Trophoblast cell (in vitro differentiated cells and primary cell): ENCODE measurements around the gene STRN. TPM values are rescaled to one million over a fixed set of nuclear protein-coding genes. Genes with fewer than 3 reads are reported as not detected.

ENCODE experiments used
- DNase-seq, 2 donors: peaks; one replicate each; pipeline ENCODE4 v3.0.0-alpha.2; 2016
- H2AFZ ChIP-seq: 2 replicates; pipeline ENCODE4 v1.6.1; 2013; ENCODE audit warnings: low read length, moderate library complexity, mild to moderate bottlenecking; ENCODE audit not compliant: insufficient read depth, poor library complexity
- H2AK5ac ChIP-seq: 2 replicates; pipeline ENCODE4 v1.6.1; 2013; ENCODE audit warnings: mild to moderate bottlenecking, low read length
- H2BK120ac ChIP-seq: 2 replicates; pipeline ENCODE4 v1.6.1; 2013; ENCODE audit warnings: low read length, mild to moderate bottlenecking, moderate library complexity; ENCODE audit not compliant: insufficient read depth, poor library complexity
- H2BK12ac ChIP-seq: 2 replicates; pipeline ENCODE4 v1.6.1; 2013; ENCODE audit warnings: mild to moderate bottlenecking, low read length, moderate library complexity
- H2BK5ac ChIP-seq: 2 replicates; pipeline ENCODE4 v1.6.1; 2013; ENCODE audit warnings: low read length, low read depth, moderate library complexity, mild to moderate bottlenecking; ENCODE audit not compliant: poor library complexity
- H3K14ac ChIP-seq: 2 replicates; pipeline ENCODE4 v1.6.1; 2013; ENCODE audit warnings: mild to moderate bottlenecking, low read length
- H3K18ac ChIP-seq: 2 replicates; pipeline ENCODE4 v1.6.1; 2013; ENCODE audit warnings: mild to moderate bottlenecking, low read length
- H3K23ac ChIP-seq: 2 replicates; pipeline ENCODE4 v1.6.1; 2013; ENCODE audit warnings: low read length
- H3K27ac ChIP-seq: 2 replicates; pipeline ENCODE4 v1.5.1; 2013; ENCODE audit warnings: low read depth, mild to moderate bottlenecking, inconsistent platforms, low read length, moderate library complexity
- H3K27me3 ChIP-seq: 2 replicates; pipeline ENCODE4 v1.6.1; 2013; ENCODE audit warnings: inconsistent platforms, mild to moderate bottlenecking, low read length, moderate library complexity; ENCODE audit not compliant: insufficient read depth
- H3K36me3 ChIP-seq, 2 experiments: 1 replicate in 1 of 2; 2 replicates in 1 of 2; pipeline ENCODE4 v1.6.1; 2013; ENCODE audit warnings: low read length in 2 of 2, mild to moderate bottlenecking in 2 of 2, moderate library complexity in 1 of 2; ENCODE audit not compliant: insufficient read depth in 2 of 2, control insufficient read depth in 1 of 2
- H3K4ac ChIP-seq: 2 replicates; pipeline ENCODE4 v1.6.1; 2013; ENCODE audit warnings: low read depth, mild to moderate bottlenecking, low read length, moderate library complexity
- H3K4me1 ChIP-seq, 2 experiments: 1 replicate in 1 of 2; 2 replicates in 1 of 2; pipeline ENCODE4 v1.6.1; 2013; ENCODE audit warnings: low read length in 2 of 2, mild to moderate bottlenecking in 2 of 2, moderate library complexity in 1 of 2; ENCODE audit not compliant: insufficient read depth in 2 of 2, control insufficient read depth in 1 of 2
- H3K4me2 ChIP-seq: 2 replicates; pipeline ENCODE4 v1.6.1; 2013; ENCODE audit warnings: inconsistent platforms, mild to moderate bottlenecking, low read length, moderate library complexity
- H3K4me3 ChIP-seq: 2 replicates; pipeline ENCODE4 v1.5.1; 2013; ENCODE audit warnings: mild to moderate bottlenecking, low read depth, low read length, inconsistent platforms
- H3K79me1 ChIP-seq: one replicate; pipeline ENCODE4 v1.6.1; 2013; ENCODE audit warnings: low read length
- H3K79me2 ChIP-seq: 2 replicates; pipeline ENCODE4 v1.6.1; 2013; ENCODE audit warnings: low read length, mild to moderate bottlenecking; ENCODE audit not compliant: control insufficient read depth, insufficient read depth, poor library complexity
- H3K9ac ChIP-seq: 2 replicates; pipeline ENCODE4 v1.6.1; 2013; ENCODE audit warnings: mild to moderate bottlenecking, low read length
- H3K9me3 ChIP-seq: 2 replicates; pipeline ENCODE4 v1.6.1; 2013; ENCODE audit warnings: low read depth, mild to moderate bottlenecking, control low read depth, inconsistent platforms, low read length; ENCODE audit not compliant: insufficient read depth
- H4K12ac ChIP-seq: 2 replicates; pipeline ENCODE4 v1.6.1; 2013; ENCODE audit warnings: low read depth, mild to moderate bottlenecking, low read length, moderate library complexity
- H4K8ac ChIP-seq: 2 replicates; pipeline ENCODE4 v1.6.1; 2013; ENCODE audit warnings: low read depth, mild to moderate bottlenecking, low read length, moderate library complexity
- H4K91ac ChIP-seq: one replicate; pipeline ENCODE4 v1.6.1; 2013; ENCODE audit warnings: low read depth, mild to moderate bottlenecking, low read length, moderate library complexity
- WGBS: extraction: QIAGEN DNeasy Blood & Tissue Kit; methylation state at CpG from one replicate; pipeline ENCODE4 v1.1.7; 2013; ENCODE audit warnings: missing lambda C conversion rate; ENCODE audit not compliant: insufficient read length, insufficient coverage; ENCODE audit errors: extremely low coverage; 5-methylcytosine and 5-hydroxymethylcytosine counted together
- polyA plus RNA-seq: library from polyadenylated mRNA; stranded (reverse); fragments of 200-250 nt; gene quantifications from 2 replicates; pipeline ENCODE4 v1.2.3, GENCODE V29; 2013

Gene STRN, protein sequence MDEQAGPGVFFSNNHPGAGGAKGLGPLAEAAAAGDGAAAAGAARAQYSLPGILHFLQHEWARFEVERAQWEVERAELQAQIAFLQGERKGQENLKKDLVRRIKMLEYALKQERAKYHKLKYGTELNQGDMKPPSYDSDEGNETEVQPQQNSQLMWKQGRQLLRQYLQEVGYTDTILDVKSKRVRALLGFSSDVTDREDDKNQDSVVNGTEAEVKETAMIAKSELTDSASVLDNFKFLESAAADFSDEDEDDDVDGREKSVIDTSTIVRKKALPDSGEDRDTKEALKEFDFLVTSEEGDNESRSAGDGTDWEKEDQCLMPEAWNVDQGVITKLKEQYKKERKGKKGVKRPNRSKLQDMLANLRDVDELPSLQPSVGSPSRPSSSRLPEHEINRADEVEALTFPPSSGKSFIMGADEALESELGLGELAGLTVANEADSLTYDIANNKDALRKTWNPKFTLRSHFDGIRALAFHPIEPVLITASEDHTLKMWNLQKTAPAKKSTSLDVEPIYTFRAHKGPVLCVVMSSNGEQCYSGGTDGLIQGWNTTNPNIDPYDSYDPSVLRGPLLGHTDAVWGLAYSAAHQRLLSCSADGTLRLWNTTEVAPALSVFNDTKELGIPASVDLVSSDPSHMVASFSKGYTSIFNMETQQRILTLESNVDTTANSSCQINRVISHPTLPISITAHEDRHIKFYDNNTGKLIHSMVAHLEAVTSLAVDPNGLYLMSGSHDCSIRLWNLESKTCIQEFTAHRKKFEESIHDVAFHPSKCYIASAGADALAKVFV
- 24.2 and 24.7 TPM in 2 replicates for polyA plus RNA-seq

DNA sequence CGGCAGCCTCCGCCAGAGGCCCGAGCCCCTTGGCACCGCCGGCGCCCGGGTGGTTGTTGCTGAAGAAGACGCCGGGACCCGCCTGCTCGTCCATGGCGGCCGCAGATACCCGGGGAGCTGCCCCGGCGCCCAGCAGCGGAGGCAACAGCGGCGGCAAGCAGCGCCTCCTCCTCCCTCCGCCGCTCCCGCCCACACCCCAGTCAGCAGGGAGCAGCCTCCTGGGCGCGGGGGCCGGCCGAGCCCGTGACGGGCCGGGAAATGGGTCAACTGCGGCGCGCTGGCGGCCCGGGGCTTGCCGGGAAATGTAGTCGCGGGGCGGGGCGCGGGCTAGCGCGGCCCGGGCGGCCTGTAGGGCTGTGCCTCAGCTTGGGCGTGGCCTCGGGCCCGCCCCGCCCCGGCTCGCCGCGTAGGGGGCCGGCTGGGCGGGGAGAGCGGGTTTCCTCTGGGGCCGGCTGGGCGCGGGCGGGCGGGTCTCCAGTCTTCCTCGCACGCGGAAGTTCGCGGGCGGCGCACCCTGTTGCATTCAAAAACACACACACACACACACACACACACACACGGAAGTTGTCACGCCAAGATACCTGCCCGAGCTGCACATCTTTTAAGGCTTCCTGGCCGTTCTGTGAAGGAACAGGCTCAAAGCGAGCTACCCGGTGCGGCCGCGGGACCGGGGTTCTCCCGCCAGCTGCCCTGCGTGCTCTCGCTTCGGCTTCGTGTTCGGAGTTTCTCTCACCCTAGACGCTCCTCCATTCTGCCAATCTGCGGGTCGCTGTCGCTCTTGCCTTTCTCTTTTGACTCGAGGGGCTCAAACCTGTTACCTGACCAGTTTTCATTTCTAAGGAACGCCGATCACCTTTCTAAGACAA is at the start of gene STRN:
Gene STRN, minus strand, starts transcription at position 167 of the 866 bp plus-strand sequence. Its CDS starts 73 bp downstream, at position 94.
- Histone ChIP-seq H4K8ac (peak within 1 kb of the TSS; percentile 98), H3K79me1 (peaks cover 16% of the 10 kb centered on the region), H3K27me3 (no peaks in the 10 kb centered on the region), H3K4me2 (peak within 1 kb of the TSS; percentile 65), H3K4ac (peak within 1 kb of the TSS; percentile 96), H4K12ac (peak within 1 kb of the TSS; percentile 95), H2BK12ac (peak within 1 kb of the TSS; percentile 50), H3K4me1 (peaks cover 9 to 10% of the 10 kb centered on the region in 2 experiments), H3K4me3 (peak within 1 kb of the TSS; percentile 89), H3K14ac (peak within 1 kb of the TSS; percentile 98), H3K36me3 (no peaks in the 10 kb centered on the region), H3K79me2 (peaks cover 15% of the 10 kb centered on the region), H3K9me3 (no peaks in the 10 kb centered on the region), H3K27ac (peak within 1 kb of the TSS; percentile 98), H2BK120ac (peak within 1 kb of the TSS; percentile 96), H3K23ac (no peak within 1 kb of the TSS), H2BK5ac (peak within 1 kb of the TSS; percentile 98), H2AFZ (peak within 1 kb of the TSS; percentile 96), H3K9ac (peak within 1 kb of the TSS; percentile 95), H2AK5ac (no peak within 1 kb of the TSS), H4K91ac (peak within 1 kb of the TSS; percentile 98), H3K18ac (peak within 1 kb of the TSS; percentile 97)
- no CpG with 5 or more reads among the region's 91 CpGs for WGBS
- DNase-seq, result peak; percentile 98 to 99

DNA sequence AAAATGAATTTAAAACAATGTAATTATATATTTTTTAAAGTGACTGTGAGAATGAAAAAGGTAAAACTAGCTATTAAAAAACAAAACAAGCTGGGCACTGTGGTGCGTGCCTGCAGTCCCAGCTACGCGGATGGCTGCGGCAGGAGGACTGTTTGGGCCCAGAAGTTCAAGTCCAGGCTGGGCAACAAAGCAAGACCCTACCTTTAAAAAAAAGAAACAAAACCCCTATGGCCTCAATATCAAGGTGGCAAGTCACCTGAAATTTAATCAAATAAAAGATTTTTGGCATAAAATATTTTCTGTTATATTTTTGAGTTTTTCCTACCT is 46.9 kb upstream of the STRN start:
- no CpG with 5 or more reads among the region's 4 CpGs for WGBS
- peaks cover 7 to 12% of the 10 kb centered on the region in 2 experiments for H3K36me3 ChIP-seq

DNA sequence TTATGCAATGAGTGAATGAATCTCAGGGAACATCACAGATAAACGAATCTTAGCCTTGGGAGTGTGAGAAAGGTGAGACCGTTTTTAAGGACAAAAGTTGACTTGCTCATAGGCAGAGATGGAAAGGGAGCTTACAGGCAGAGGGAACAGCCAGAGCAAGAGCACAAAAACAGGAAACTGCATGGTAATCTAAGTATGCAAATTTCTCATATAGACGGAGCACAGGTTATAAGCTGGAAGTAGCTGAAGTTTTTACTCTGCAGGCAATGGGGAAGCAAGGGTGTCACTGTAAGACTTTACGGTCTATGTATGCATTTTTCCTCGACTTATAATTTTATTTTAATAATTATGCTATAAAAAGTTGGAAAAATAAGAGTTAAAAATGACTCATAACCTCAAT is 44.8 kb upstream of the STRN start:
- H3K4ac ChIP-seq, result no peak overlapping the region
- no peak overlapping the region for H4K91ac ChIP-seq
- no peaks in the 10 kb centered on the region for H3K27me3 ChIP-seq
- H2AK5ac ChIP-seq, result no peak overlapping the region
- H3K4me2 ChIP-seq, result no peak overlapping the region
- no peak overlapping the region for H2BK12ac ChIP-seq
- no peak overlapping the region for H4K8ac ChIP-seq
- H4K12ac ChIP-seq, result no peak overlapping the region
- no peaks in the 10 kb centered on the region for H3K9me3 ChIP-seq
- H3K18ac ChIP-seq, result no peak overlapping the region
- H2AFZ ChIP-seq, result no peak overlapping the region
- H3K36me3 ChIP-seq, result peaks cover 7 to 9% of the 10 kb centered on the region in 2 experiments
- H3K27ac ChIP-seq, result no peak overlapping the region
- no CpG with 5 or more reads among the region's 5 CpGs for WGBS
- DNase-seq, result no peak
- no peak overlapping the region for H2BK120ac ChIP-seq
- no peaks in the 10 kb centered on the region for H3K79me1 ChIP-seq
- H3K9ac ChIP-seq, result no peak overlapping the region
- H3K4me3 ChIP-seq, result no peak overlapping the region
- H3K14ac ChIP-seq, result no peak overlapping the region
- no peaks in the 10 kb centered on the region for H3K4me1 ChIP-seq
- no peak overlapping the region for H3K23ac ChIP-seq
- no peaks in the 10 kb centered on the region for H3K79me2 ChIP-seq
- no peak overlapping the region for H2BK5ac ChIP-seq

More for the DNA sequence above, 46.9 kb upstream of the STRN start:
- Histone ChIP-seq H2BK5ac (no peak overlapping the region), H3K4me3 (no peak overlapping the region), H3K79me1 (no peaks in the 10 kb centered on the region), H2BK120ac (no peak overlapping the region), H3K9me3 (no peaks in the 10 kb centered on the region), H3K27ac (no peak overlapping the region), H3K4me2 (no peak overlapping the region), H3K14ac (no peak overlapping the region), H3K9ac (no peak overlapping the region), H2AFZ (no peak overlapping the region), H3K27me3 (no peaks in the 10 kb centered on the region), H2BK12ac (no peak overlapping the region), H3K23ac (no peak overlapping the region), H4K8ac (no peak overlapping the region), H3K79me2 (no peaks in the 10 kb centered on the region), H4K91ac (no peak overlapping the region), H3K18ac (no peak overlapping the region), H2AK5ac (no peak overlapping the region), H4K12ac (no peak overlapping the region), H3K4me1 (no peaks in the 10 kb centered on the region), H3K4ac (no peak overlapping the region)
- DNase-seq, result no peak
